PC-9 (cell line): ENCODE data around the gene CNIH3.

Experiments
- CTCF ChIP-seq: fragments of 200-600 bp; sonication (generic); conservative IDR thresholded peaks from 2 replicates; pipeline ENCODE4 v1.6.1; 2017; ENCODE audit warnings: mixed run types, antibody characterized with exemption, mild to moderate bottlenecking, moderate library complexity
- EZH2 ChIP-seq: fragments of 200-600 bp; sonication (generic); IDR thresholded peaks from 2 replicates; pipeline ENCODE4 v1.8.0; 2017; ENCODE audit warnings: antibody characterized with exemption, low read depth

- TF ChIP-seq CTCF (no peak), EZH2 (no peak)
Measured at GRCh38 chr1:224580006-224580405, 36.1 kb upstream of the CNIH3 start.
